NCI-H1417 treated with DMSO at 0.1 percent for 48 hours (cell line): ENCODE results near the gene SNAPC2.
"Not testable (repeated sequence)": the region's sequence is repeated elsewhere in the genome, so short reads cannot be mapped to it uniquely, and the experiment has no call there.

Experiments used
- DNase-seq: peaks from one replicate; lab custom pipeline; 2025; lab: John Stamatoyannopoulos, UW

SNAPC2 gene

GRCh38 chr19:7933828-7934725 lies 13.9 kb downstream of the SNAPC2 start:
- no peak for DNase-seq

GRCh38 chr19:7934766-7935165 lies 14.6 kb downstream of the SNAPC2 start:
- DNase-seq = no peak

GRCh38 chr19:7940841-7941240 lies 20.7 kb downstream of the SNAPC2 start:
- no peak for DNase-seq

GRCh38 chr19:7941895-7942596 lies 21.9 kb downstream of the SNAPC2 start:
- DNase-seq = no peak

- no peak for DNase-seq
Observed at GRCh38 chr19:7942981-7943443, 22.9 kb downstream of the SNAPC2 start.

- DNase-seq = peak; percentile 99
Observed at GRCh38 chr19:7943444-7944176, 23.5 kb downstream of the SNAPC2 start, which contains the start of gene TIMM44. Gene TIMM44 (minus strand): TSS chr19:7943666. CDS start chr19:7943651, 15 bp downstream.

GRCh38 chr19:7944177-7944761 lies 24.1 kb downstream of the SNAPC2 start:
- peak; percentile 71 for DNase-seq

- DNase-seq = no peak
Observed at GRCh38 chr19:7947939-7948338, 27.8 kb downstream of the SNAPC2 start.

GRCh38 chr19:7953060-7953459 lies 32.9 kb downstream of the SNAPC2 start:
- DNase-seq = no peak

- no peak for DNase-seq
Observed at GRCh38 chr19:7953576-7953975, 33.4 kb downstream of the SNAPC2 start.

- no peak for DNase-seq
Observed at GRCh38 chr19:7955696-7956095, 35.6 kb downstream of the SNAPC2 start.

- DNase-seq = no peak
Observed at GRCh38 chr19:7959211-7959610, 39.1 kb downstream of the SNAPC2 start.

GRCh38 chr19:7961082-7961481 lies 40.9 kb downstream of the SNAPC2 start:
- DNase-seq = not testable (repeated sequence)

- no peak for DNase-seq
Observed at GRCh38 chr19:7961920-7962626, 41.9 kb downstream of the SNAPC2 start.

- DNase-seq = no peak
Observed at GRCh38 chr19:7962644-7963268, 42.6 kb downstream of the SNAPC2 start.

- DNase-seq = no peak
Observed at GRCh38 chr19:7963566-7963965, 43.4 kb downstream of the SNAPC2 start.

- DNase-seq = no peak
Observed at GRCh38 chr19:7965259-7965841, 45.2 kb downstream of the SNAPC2 start.

GRCh38 chr19:7965921-7966665 lies 46.0 kb downstream of the SNAPC2 start:
- no peak for DNase-seq

GRCh38 chr19:7968008-7968795 lies 48.1 kb downstream of the SNAPC2 start:
- DNase-seq = no peak
